ENCODE results near the gene ADM2. TPM values are rescaled to one million over a fixed set of nuclear protein-coding genes. Genes with fewer than 3 reads are reported as not detected.

ADM2 gene
- total and polyA plus RNA-seq, 2 of the 13 experiments (the other 11 are each of a cell fraction or from before 2014, with no cell fraction given), result 1.2 to 3.0 TPM

GRCh38 chr22:50524676-50525103 lies 43.3 kb downstream of the ADM2 start (continued):
- TF ChIP-seq BRD4 (CRISPR knock-in tag; IDR thresholded peaks at IDR 0.05) (no peak), PAXIP1 (CRISPR knock-in tag; conservative IDR thresholded peaks at IDR 0.05) (0 out of 2 replicates have a peak, but pooled peaks have one; percentile 13), ZNF274 (CRISPR knock-in tag; IDR thresholded peaks at IDR 0.05) (no peak), ZNF281 (CRISPR knock-in tag; IDR thresholded peaks at IDR 0.05; ENCODE audit: borderline replicate concordance) (no peak), ARNTL (CRISPR knock-in tag; IDR thresholded peaks at IDR 0.05) (no peak), ESRRA (CRISPR knock-in tag; IDR thresholded peaks at IDR 0.05; ENCODE audit: low read depth) (no peak), SP140L (CRISPR knock-in tag; IDR thresholded peaks at IDR 0.05; ENCODE audit: borderline replicate concordance) (no peak), GPBP1L1 (CRISPR knock-in tag; IDR thresholded peaks at IDR 0.05) (no peak), ZBTB1 (CRISPR knock-in tag; IDR thresholded peaks at IDR 0.05; ENCODE audit: borderline replicate concordance) (no peak), CBX5 (CRISPR knock-in tag; IDR thresholded peaks at IDR 0.05; ENCODE audit: borderline replicate concordance) (0 out of 2 replicates have a peak, but pooled peaks have one; percentile 5), ZSCAN25 (CRISPR knock-in tag; IDR thresholded peaks at IDR 0.05) (no peak), NR2F2 (IDR thresholded peaks at IDR 0.05; ENCODE audit: borderline replicate concordance, low read depth) (0 out of 2 replicates have a peak, but pooled peaks have one; percentile 2), ZSCAN31 (CRISPR knock-in tag; IDR thresholded peaks at IDR 0.05; ENCODE audit: low read depth) (no peak), ZNF589 (CRISPR knock-in tag; conservative IDR thresholded peaks at IDR 0.05) (no peak), ZNF556 (CRISPR knock-in tag; IDR thresholded peaks at IDR 0.05; ENCODE audit: borderline replicate concordance) (0 out of 2 replicates have a peak, but pooled peaks have one; percentile 13), ZNF605 (CRISPR knock-in tag; IDR thresholded peaks at IDR 0.05) (no peak), TGIF2 (CRISPR knock-in tag; IDR thresholded peaks at IDR 0.05) (no peak; the same call in 1 of the 2 replicates), AFF4 (CRISPR knock-in tag; IDR thresholded peaks at IDR 0.05) (0 out of 2 replicates have a peak, but pooled peaks have one; percentile 30), POGZ (CRISPR knock-in tag; IDR thresholded peaks at IDR 0.05) (no peak)

All from HepG2 (cell line).